MM.1S (cell line): ENCODE measurements around the gene SORCS2.

ENCODE experiments used
- DNase-seq: peaks from one replicate; pipeline ENCODE4 v3.0.0-alpha.2; 2015
- H2AFZ ChIP-seq: fragments of 300-600 bp; sonication (generic); 2 replicates; pipeline ENCODE4 v1.6.0; 2016; ENCODE audit warnings: antibody characterized with exemption, low read length
- H3F3A ChIP-seq: fragments of 300-600 bp; sonication (generic); 2 replicates; pipeline ENCODE4 v1.6.1; 2016; ENCODE audit warnings: mild to moderate bottlenecking, antibody characterized with exemption, low read length, moderate library complexity, mixed read lengths; ENCODE audit not compliant: insufficient read depth
- H3K27ac ChIP-seq: fragments of 300-600 bp; sonication (generic); 2 replicates; pipeline ENCODE4 v1.5.1; 2016; ENCODE audit warnings: mild to moderate bottlenecking, low read length
- H3K27me3 ChIP-seq: fragments of 300-600 bp; sonication (generic); replicated peaks from 2 replicates; pipeline ENCODE4 v1.6.0; 2016; ENCODE audit warnings: low read length; ENCODE audit not compliant: insufficient read depth
- H3K36me3 ChIP-seq: fragments of 300-600 bp; sonication (generic); replicated peaks from 2 replicates; pipeline ENCODE4 v1.6.1; 2016; ENCODE audit warnings: mild to moderate bottlenecking, low read length, mixed read lengths; ENCODE audit not compliant: insufficient read depth
- H3K4me1 ChIP-seq: fragments of 300-600 bp; sonication (generic); 2 replicates; pipeline ENCODE4 v1.6.1; 2016; ENCODE audit warnings: low read length, mixed read lengths
- H3K4me2 ChIP-seq: fragments of 300-600 bp; sonication (generic); 2 replicates; pipeline ENCODE4 v1.6.0; 2016; ENCODE audit warnings: low read depth, low read length
- H3K4me3 ChIP-seq: fragments of 300-600 bp; sonication (generic); 2 replicates; pipeline ENCODE4 v1.5.1; 2016; ENCODE audit warnings: low read length, mixed read lengths
- H3K79me2 ChIP-seq: fragments of 300-600 bp; sonication (generic); 2 replicates; pipeline ENCODE4 v1.6.1; 2016; ENCODE audit warnings: mixed run types, low read length, mixed read lengths
- H3K9ac ChIP-seq: fragments of 300-600 bp; sonication (generic); 2 replicates; pipeline ENCODE4 v1.6.1; 2016; ENCODE audit warnings: low read length, mixed read lengths
- H3K9me2 ChIP-seq: fragments of 300-600 bp; sonication (generic); replicated peaks from 2 replicates; pipeline ENCODE4 v1.6.1; 2016; ENCODE audit warnings: mild to moderate bottlenecking, low read length, mixed read lengths; ENCODE audit not compliant: insufficient read depth
- H3K9me3 ChIP-seq: fragments of 300-600 bp; sonication (generic); replicated peaks from 2 replicates; pipeline ENCODE4 v1.6.1; 2016; ENCODE audit warnings: mild to moderate bottlenecking, low read length, mixed read lengths; ENCODE audit not compliant: insufficient read depth
- H4K20me1 ChIP-seq: fragments of 300-600 bp; sonication (generic); 2 replicates; pipeline ENCODE4 v1.6.1; 2016; ENCODE audit warnings: mild to moderate bottlenecking, low read length, moderate library complexity, mixed read lengths; ENCODE audit not compliant: insufficient read depth
- CTCF ChIP-seq: fragments of 300-600 bp; sonication (generic); IDR thresholded peaks from 2 replicates; pipeline ENCODE4 v1.5.1; 2016; ENCODE audit warnings: antibody characterized with exemption, low read length, mixed read lengths
- EZH2 ChIP-seq: fragments of 300-600 bp; sonication (generic); optimal IDR thresholded peaks from 2 replicates; pipeline ENCODE3; 2017; ENCODE audit warnings: low read depth, mild to moderate bottlenecking, antibody characterized with exemption, low read length, mixed read lengths
- EZH2phosphoT487 ChIP-seq: fragments of 300-600 bp; sonication (generic); IDR thresholded peaks from 2 replicates; pipeline ENCODE4 v1.6.1; 2018; ENCODE audit warnings: antibody characterized with exemption, low read length

SORCS2 gene

GRCh38 chr4:7647186-7647585 is 454.8 kb downstream of the SORCS2 start:
- Histone ChIP-seq H3K9ac (no peak overlapping the region), H3K4me1 (no peaks in the 10 kb centered on the region), H3F3A (no peaks in the 10 kb centered on the region), H3K36me3 (no peaks in the 10 kb centered on the region), H3K27ac (no peak overlapping the region), H3K27me3 (peaks cover 90% of the 10 kb centered on the region), H2AFZ (no peak overlapping the region), H3K79me2 (no peaks in the 10 kb centered on the region), H4K20me1 (no peaks in the 10 kb centered on the region), H3K9me2 (no peaks in the 10 kb centered on the region), H3K9me3 (no peaks in the 10 kb centered on the region), H3K4me2 (no peak overlapping the region), H3K4me3 (no peak overlapping the region)
- TF ChIP-seq CTCF (no peak), EZH2phosphoT487 (no peak), EZH2 (no peak)
- no peak for DNase-seq

- no peaks in the 10 kb centered on the region for H4K20me1 ChIP-seq
- no peaks in the 10 kb centered on the region for H3K9me2 ChIP-seq
- no peak overlapping the region for H3K4me2 ChIP-seq
- no peaks in the 10 kb centered on the region for H3K4me1 ChIP-seq
- no peak overlapping the region for H3K27ac ChIP-seq
- no peaks in the 10 kb centered on the region for H3K36me3 ChIP-seq
- H3K9me3 ChIP-seq = no peaks in the 10 kb centered on the region
- no peaks in the 10 kb centered on the region for H3F3A ChIP-seq
- TF ChIP-seq CTCF = no peak
- TF ChIP-seq EZH2phosphoT487 = no peak
- no peak for TF ChIP-seq EZH2
- H3K9ac ChIP-seq = no peak overlapping the region
- H3K27me3 ChIP-seq = peaks cover 92% of the 10 kb centered on the region
- H3K4me3 ChIP-seq = no peak overlapping the region
- no peak overlapping the region for H2AFZ ChIP-seq
- no peaks in the 10 kb centered on the region for H3K79me2 ChIP-seq
- no peak for DNase-seq
These were observed 455.5 kb downstream of the SORCS2 start for GRCh38 chr4:7647600-7648543.

- Histone ChIP-seq H3K4me1 (no peaks in the 10 kb centered on the region), H3K4me3 (no peak overlapping the region), H2AFZ (no peak overlapping the region), H4K20me1 (no peaks in the 10 kb centered on the region), H3K4me2 (no peak overlapping the region), H3F3A (no peaks in the 10 kb centered on the region), H3K79me2 (no peaks in the 10 kb centered on the region), H3K27ac (no peak overlapping the region), H3K27me3 (peaks cover 91% of the 10 kb centered on the region), H3K9ac (no peak overlapping the region), H3K9me2 (no peaks in the 10 kb centered on the region), H3K9me3 (no peaks in the 10 kb centered on the region), H3K36me3 (no peaks in the 10 kb centered on the region)
- no peak for DNase-seq
- TF ChIP-seq EZH2 (no peak), CTCF (no peak), EZH2phosphoT487 (no peak)
These were observed 456.4 kb downstream of the SORCS2 start for GRCh38 chr4:7648544-7649395.
